A549 (cell line): ENCODE data around the gene RAP1GDS1.

ENCODE experiments used
- CBX8 ChIP-seq: fragments of 200-600 bp; sonication (generic); IDR thresholded peaks from 2 replicates; pipeline ENCODE4 v1.6.1; 2016
- CHD4 ChIP-seq: fragments of 200-600 bp; sonication (generic); IDR thresholded peaks from 2 replicates; pipeline ENCODE4 v1.6.1; 2016; ENCODE audit warnings: antibody characterized with exemption, mild to moderate bottlenecking, borderline replicate concordance
- CTCF ChIP-seq: fragments of >200 bp; sonication (Bioruptor Twin); formaldehyde crosslinking; IDR thresholded peaks from 3 replicates; pipeline ENCODE4 v1.5.1; 2016
- EP300 ChIP-seq, 2 experiments: fragments of >200 bp; sonication (Bioruptor Twin); formaldehyde crosslinking; IDR thresholded peaks; 2 replicates in 1 of 2; 3 replicates in 1 of 2; pipeline ENCODE4 v1.6.1; 2016 to 2017
- ESRRA ChIP-seq: fragments of 150-350 bp; IDR thresholded peaks from 2 replicates; pipeline ENCODE4 v1.6.1; 2014; ENCODE audit warnings: mild to moderate bottlenecking, low read length, borderline replicate concordance
- KDM1A ChIP-seq: fragments of 200-600 bp; sonication (generic); IDR thresholded peaks from 2 replicates; pipeline ENCODE4 v1.6.1; 2016; ENCODE audit warnings: low read depth, mild to moderate bottlenecking
- POLR2A ChIP-seq: IDR thresholded peaks from 2 replicates; pipeline ENCODE4 v1.6.1; 2012; ENCODE audit warnings: mild to moderate bottlenecking, low read length
- RAD21 ChIP-seq, 2 experiments: fragments of >200 bp in 1 of 2; sonication (Bioruptor Twin) in 1 of 2; formaldehyde crosslinking in 1 of 2; IDR thresholded peaks in 1 of 2; conservative IDR thresholded peaks in 1 of 2; 2 replicates in 1 of 2; 3 replicates in 1 of 2; pipeline ENCODE4 v1.6.1; 2012 to 2018; ENCODE audit warnings: inconsistent platforms in 1 of 2
- RNF2 ChIP-seq: fragments of 200-600 bp; sonication (generic); IDR thresholded peaks from 2 replicates; pipeline ENCODE4 v1.6.1; 2016; ENCODE audit warnings: low read depth, mild to moderate bottlenecking, antibody characterized with exemption, moderate library complexity, borderline replicate concordance
- SMC3 ChIP-seq: fragments of >200 bp; sonication (Bioruptor Twin); formaldehyde crosslinking; IDR thresholded peaks from 3 replicates; pipeline ENCODE4 v1.6.1; 2018; ENCODE audit warnings: inconsistent platforms
- ZC3H11A ChIP-seq: fragments of 450-650 bp; IDR thresholded peaks from 2 replicates; pipeline ENCODE4 v1.6.1; 2014; ENCODE audit warnings: antibody characterized with exemption, mild to moderate bottlenecking
- TF ChIP-seq, protein P1 (sequence below): fragments of 450-650 bp; IDR thresholded peaks from 2 replicates; pipeline ENCODE4 v1.6.1; 2014; ENCODE audit warnings: antibody characterized with exemption
- TF ChIP-seq, protein P2 (sequence below): IDR thresholded peaks from 2 replicates; pipeline ENCODE4 v1.6.1; 2012
- TF ChIP-seq, protein P3 (sequence below): fragments of >200 bp; sonication (Bioruptor Twin); formaldehyde crosslinking; IDR thresholded peaks from 2 replicates; pipeline ENCODE4 v1.6.1; 2016

- TF ChIP-seq POLR2A (no peak), CTCF (no peak), ZC3H11A (no peak), EP300 (IDR thresholded peaks at IDR 0.05) (no peak), KDM1A (no peak), SMC3 (no peak), RAD21 (conservative IDR thresholded peaks at IDR 0.05 in 1 of 2, IDR thresholded peaks at IDR 0.05 in 1 of 2) (no peak), CHD4 (no peak), CBX8 (no peak), ESRRA (no peak), RNF2 (no peak)
- TF ChIP-seq, protein P1, sequence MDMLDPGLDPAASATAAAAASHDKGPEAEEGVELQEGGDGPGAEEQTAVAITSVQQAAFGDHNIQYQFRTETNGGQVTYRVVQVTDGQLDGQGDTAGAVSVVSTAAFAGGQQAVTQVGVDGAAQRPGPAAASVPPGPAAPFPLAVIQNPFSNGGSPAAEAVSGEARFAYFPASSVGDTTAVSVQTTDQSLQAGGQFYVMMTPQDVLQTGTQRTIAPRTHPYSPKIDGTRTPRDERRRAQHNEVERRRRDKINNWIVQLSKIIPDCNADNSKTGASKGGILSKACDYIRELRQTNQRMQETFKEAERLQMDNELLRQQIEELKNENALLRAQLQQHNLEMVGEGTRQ = no peak
- TF ChIP-seq, protein P2, sequence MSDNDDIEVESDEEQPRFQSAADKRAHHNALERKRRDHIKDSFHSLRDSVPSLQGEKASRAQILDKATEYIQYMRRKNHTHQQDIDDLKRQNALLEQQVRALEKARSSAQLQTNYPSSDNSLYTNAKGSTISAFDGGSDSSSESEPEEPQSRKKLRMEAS = no peak
- TF ChIP-seq, protein P3, sequence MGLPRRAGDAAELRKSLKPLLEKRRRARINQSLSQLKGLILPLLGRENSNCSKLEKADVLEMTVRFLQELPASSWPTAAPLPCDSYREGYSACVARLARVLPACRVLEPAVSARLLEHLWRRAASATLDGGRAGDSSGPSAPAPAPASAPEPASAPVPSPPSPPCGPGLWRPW = no peak
Measured at GRCh38 chr4:98230961-98231360, 30.2 kb upstream of the RAP1GDS1 start.
